Glomerular visceral epithelial cell (primary cell): Measurements from ENCODE around the gene HIRA.
A peak's percentile ranks its signal among the peaks of the same experiment; 100 is the strongest.
"Not testable (repeated sequence)": the region's sequence is repeated elsewhere in the genome, so short reads cannot be mapped to it uniquely, and the experiment has no call there.

Experiments
- DNase-seq: peaks from one replicate; pipeline ENCODE4 v3.0.0-alpha.2; 2016; ENCODE audit errors: extremely low spot score

HIRA gene

DNA sequence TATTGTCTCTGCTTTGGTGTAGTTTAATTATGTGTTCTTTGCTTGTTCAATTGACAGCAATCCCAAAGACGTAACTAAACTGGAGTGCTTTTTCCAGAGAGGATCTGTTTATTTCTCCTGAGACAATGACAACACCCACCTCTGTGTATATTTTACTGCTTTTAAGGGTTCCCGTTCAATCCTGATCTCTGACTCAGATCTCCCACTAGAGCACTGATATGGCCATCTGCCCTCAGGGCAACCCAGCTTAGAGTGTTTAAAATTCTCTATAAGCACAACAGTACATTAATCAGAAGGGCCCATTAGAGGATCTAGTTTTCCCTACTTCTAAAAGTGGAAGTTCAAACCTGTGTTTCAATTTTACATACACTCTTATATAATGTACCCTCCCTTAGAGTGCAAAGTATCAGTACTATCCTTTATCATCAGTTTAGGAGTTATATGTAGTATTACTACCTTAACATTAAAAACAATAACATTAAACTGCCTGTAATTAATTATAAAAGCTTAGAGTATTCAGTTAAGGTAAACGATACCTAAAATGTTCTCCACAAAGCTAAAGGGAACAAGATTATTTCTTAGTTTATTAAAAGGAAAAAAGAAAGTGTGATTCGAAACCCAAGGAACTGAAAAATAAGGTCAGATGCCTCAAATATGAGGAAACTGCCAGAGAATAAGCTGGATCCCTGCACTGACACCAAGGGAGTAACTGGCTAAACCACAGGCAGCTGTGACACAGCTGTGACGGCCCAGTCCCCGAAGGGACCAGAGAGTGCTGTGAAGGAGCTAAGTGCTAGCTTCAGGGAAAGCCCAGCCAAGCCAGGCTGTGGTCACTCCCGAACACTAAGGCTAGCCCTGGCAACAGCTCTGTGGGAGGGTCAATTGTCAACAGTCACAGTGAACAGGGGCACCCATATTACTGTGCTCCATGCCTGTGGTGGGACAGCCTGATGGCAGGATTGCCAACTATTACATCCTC, 32.2 kb upstream of the HIRA start:
- no peak for DNase-seq

DNA sequence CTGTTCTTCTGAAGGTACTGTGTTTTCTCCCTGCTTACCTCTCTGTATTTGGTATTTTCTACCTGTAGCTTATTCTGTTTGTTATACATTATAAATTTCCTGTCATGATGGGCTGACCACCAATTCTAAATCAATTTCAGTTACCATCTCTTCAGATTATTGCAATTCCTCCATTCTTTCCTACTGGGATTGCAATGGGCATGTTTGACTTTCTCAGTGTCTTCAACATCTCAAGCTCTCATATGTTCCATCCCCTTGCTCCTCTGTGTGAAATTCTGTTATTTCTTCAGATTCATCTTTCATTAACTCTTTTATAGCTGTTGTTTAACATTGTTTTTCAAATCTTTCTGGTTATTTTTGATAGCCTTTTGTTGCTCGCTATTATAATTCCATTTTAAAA, 31.5 kb upstream of the HIRA start:
- DNase-seq: no peak

DNA sequence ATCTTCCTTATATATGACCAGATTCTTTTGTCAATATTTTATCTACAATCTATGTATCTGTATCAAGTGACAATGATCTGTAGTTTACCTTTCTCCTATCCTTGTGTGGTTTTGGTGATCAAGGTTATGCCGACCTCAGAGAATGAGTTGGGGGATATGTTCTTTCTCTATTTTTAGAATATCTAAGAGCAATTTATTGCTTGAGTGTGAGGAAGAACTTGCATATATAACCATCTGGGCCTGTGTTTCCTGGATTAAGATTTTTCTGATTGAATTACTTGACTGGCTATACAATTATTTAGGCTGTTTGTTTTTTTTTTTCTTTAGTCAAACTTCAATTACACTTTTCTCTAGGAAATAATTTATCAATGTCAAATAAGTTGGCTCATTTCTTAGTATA, 30.0 kb upstream of the HIRA start:
- no peak for DNase-seq

DNA sequence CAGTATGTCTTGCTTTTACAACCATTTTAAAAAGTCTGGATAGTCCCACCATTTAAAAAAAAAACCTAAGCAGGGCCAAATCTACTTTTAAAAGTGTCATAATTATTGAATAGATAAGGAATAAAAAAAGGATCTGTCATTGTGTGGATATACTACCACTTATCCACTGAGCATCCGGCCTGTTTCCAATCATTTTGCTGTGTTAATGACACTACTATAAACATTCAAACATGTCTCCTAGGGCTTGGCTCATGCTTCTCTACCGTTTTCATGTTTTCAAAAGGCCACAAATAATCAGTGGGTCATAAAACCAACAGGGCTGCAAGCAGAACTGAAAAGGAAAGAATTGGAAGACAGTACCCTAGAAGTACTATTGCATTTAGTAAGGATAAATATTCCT, 28.5 kb upstream of the HIRA start:
- DNase-seq: no peak

DNA sequence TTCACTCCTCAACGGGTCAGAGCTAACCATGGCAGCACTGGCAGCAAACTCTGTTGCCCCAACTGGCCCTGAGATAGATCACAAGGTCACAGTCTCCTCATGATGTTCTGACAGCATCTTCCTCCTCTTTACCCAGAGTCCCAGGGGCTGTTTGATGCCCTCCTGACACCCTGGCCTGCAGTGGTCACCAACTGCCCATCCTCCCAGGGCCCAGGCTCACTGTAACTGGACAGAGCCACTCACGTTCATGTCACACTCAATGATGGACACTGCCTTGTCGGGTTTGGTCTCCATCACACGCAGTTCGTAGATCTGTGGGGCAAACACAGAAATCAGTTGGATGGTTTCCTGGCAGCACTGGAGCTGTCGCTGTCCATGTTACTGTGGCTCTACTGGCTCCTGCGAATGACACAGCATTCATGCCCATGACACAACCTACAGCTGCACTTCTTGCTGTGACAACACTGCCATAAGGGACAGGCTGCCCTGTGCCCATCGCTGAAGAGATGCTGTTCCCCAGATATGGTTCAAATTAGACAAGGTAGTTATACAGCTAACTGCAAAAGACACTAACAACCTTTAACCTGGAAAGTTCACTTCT, 26.4 kb upstream of the HIRA start:
- no peak for DNase-seq

DNA sequence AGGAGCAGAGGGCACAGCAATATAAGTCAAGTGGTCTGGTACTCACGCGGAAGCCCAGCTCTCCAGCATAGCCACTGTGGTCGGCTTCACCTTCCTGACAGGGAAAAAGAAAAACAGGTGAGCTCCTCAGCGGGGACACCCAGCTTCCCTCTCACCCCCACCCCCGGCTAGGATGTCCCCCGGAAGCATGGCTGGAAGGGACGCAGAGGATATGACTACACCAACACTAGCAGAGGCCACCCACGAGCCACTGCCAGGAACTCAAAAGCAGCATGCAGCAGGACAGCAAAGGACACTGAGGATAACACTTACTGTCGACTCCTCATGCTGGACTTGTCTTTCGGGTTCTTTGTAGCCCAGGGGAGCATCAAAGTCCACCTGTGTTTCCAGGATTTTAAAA, 25.0 kb upstream of the HIRA start:
- DNase-seq: no peak

DNA sequence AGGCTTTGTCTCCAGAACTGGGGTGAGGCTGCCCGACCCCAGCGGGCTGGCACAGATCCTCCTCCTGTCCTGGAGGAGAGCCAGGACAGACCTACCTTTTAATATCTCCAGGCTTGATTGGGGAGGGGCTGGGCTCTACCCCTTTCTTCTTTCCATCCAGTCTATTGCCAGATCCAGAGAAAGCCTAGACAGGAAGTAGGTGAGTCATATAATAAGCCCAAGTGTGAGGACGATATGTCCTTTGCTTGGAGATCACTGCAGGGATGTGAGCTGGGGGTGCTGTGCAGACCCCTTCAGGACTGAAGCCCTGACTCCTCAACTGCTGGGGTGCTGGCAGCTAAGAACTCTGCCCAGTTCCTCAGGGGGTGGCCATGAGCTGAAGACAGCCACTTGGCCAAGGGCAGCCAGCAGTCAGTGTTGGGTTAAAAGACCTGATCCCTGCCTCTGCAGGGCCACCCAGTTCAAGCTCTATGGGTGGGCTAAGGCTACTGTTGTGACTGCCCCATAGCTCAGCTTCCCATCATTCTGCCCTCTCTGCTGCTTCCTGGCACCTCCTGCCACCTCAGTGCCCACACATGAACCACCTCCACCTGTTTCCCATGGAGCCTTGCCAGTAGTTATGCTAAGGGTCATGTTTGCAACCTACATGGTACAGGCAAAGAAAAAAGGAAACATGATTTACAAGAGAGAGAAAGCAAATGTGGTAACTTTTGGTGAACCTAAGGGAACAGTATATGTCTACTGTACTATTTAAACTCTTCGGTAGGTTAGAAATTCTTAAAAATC, 24.2 kb upstream of the HIRA start:
- no peak for DNase-seq

DNA sequence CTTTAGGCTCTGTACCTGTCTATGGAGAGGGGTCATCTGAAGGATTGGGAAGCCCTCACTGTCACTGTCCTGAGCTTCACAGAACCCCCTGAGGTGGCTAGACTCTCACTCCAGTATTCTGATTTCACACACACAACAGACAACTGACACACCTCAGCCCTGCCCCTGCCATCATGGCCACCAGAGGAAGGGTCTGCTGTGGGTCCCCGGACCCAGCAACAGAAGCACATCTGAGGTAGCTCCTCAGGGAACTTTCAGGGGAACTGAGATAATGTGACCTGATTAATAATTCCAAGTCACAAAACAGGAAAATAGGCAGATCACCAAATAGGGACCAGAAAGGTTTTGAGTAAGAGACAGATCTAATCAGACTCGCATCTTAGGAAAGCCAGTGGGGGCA, 23.5 kb upstream of the HIRA start:
- no peak for DNase-seq

DNA sequence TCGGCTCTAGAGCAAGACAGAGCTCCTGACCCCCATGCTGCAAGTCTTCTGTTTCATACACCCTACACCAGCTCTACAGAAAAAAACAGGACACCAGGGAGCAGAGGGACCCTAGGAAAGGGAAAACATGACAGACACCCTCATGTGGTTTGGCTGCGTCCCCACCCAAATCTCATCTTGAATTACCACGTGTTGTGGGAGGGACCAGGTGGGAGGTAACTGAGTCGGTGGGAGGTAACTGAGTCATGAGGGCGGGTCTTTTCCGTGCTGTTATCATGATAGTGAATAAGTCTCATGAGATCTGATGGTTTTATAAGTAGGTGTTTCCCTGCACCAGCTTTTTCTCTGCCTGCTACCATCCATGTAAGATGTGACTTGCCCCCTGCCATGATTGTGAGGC, 22.6 kb upstream of the HIRA start:
- DNase-seq: no peak

DNA sequence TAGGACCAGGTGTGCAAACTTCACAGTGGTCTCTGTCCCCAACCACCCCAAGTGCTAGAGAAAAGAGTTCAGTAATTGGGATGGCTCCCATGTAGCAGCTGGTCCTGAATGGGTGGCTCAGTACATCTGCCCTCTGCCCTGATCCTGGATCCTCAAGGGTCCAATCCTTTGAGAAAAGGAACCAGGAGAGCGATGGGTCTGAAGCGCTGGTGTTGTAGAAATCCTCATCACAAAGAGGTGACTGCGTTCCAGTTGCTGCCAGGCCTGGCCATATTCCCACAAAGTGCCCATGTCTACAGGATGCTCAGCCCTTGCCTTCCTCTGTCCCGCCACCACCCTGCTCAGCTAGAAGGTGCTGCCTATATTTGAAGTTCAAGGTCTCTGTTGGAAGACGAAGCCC, 22.2 kb upstream of the HIRA start:
- DNase-seq: no peak

DNA sequence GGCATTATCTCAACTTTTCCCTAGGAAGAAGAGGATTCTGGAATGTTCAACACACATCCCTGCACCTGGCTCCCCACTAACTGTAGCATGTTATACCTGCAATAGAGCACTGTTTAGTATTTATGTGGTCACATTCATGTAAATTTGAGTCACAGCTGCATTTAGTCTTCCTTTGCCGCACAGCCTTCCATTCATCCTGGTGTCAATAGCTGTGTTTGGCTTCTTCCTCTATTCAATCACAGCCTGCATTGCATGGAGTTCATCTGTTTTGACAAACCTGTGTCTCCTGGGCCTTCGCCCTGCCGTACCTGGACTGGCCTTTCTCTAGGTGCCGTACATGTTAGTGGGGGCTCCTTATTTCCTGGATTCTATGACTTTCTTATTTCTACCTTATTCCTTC, 20.0 kb upstream of the HIRA start:
- DNase-seq: no peak

DNA sequence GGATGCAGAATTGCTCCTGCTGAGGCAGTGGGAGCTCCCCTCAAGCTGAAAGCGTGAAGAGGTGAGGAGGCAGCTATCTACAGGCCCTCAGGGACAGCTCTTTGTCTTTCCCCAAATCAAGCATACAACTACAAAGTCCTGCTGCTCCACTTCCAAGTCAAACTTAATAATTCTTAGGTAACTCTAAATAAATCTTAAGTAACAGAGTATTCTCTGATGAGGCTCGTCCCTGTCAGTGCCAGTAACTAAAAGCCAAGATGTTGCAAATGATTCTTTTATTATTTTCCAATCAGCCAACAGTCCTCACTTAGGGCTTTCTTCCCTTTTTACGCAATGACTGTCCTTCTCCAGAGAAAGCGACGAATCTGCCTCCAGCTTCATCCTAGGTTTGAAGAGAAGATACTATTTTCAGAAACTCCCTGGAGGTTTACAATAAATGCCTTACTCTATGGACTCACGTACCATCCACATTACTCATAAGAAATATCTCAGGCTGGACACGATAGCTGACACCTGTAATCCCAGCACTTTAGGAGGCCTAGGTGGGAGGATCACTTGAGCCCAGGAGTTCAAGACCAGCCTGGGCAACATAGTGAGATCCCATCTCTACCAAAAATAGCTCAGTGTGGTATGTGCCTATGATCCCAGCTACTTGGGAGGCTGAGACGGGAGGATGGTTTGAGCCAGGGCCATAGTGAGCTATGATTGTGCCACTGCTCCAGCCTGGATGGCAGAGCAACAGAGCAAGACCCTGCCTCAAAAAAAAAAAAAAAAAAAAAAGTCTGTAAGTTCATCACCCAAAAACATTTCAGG, 19.0 kb upstream of the HIRA start:
- DNase-seq: no peak

DNA sequence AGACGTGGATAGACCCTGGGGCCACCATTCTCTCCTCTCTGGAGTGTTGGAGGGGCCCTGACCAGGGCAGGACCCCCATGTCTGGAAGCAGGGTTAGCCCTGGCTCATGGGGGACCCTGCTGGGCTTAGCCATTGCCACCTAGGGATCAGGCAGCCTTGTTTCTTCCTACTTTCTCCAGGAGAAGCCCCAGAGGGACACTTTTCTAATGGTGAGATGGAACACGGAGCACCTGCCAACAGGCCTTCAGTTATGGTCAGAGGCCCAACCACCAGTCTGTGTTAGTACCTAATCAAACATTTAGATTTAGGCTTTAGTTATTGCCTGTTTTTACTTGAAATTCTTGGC, 17.9 kb upstream of the HIRA start:
- no peak for DNase-seq

DNA sequence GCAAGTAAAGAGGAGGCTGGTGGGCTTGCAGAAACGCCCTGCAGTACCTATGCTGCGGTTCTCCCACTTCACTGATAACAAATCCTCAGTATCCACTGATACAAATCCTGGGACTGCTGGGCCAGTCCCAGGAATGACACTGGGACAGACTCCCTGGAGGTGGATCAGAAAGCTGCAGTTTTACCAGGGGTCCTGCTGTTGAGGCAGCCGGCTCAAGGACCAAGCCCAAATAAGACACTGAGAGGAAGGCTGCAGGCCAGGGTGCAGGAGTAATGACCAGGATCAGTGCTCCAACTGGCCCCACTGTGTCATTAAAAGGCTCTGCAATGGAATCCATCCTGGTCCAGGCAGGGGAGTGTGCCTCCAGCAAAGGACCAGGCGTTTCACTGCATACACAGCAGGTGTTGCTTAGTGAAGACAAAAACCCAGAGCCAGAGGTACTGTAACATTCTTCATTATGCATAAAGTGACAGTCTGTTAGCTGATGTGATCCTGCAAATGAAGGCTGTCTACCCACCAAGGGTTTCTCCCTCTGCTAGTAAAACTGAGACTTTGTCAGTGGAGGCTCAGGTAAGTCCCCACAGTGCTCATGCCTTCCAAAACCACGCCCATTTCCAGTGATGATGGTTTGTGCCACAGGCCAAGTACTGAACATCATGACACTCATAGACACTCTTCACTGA, 17.3 kb upstream of the HIRA start:
- DNase-seq: no peak

DNA sequence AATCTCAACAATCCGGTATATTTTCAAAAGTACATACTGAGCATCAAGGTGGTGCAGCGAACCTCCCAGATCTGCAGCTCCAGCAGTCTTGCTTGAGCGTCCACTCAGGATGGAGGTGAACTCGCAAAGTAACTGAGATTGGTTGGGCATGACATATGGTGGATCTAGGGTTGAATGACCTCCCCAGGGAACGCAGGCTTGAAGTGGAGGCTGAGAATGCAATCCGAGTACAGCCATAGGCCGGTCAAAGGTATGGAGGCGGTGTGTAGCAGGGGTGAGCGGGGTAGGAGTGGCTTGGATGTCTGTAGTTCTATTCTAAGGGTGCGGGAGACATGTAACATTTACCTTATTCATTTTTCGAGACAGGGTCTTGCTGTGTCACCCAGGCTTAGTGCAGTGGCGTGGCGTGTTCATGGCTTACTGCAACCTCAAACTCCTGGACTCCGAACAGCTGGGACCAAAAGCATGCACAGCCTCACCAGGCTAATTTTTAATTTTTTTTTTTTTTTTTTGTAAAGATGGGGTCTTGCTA, 16.6 kb upstream of the HIRA start:
- peak; percentile 50 for DNase-seq

DNA sequence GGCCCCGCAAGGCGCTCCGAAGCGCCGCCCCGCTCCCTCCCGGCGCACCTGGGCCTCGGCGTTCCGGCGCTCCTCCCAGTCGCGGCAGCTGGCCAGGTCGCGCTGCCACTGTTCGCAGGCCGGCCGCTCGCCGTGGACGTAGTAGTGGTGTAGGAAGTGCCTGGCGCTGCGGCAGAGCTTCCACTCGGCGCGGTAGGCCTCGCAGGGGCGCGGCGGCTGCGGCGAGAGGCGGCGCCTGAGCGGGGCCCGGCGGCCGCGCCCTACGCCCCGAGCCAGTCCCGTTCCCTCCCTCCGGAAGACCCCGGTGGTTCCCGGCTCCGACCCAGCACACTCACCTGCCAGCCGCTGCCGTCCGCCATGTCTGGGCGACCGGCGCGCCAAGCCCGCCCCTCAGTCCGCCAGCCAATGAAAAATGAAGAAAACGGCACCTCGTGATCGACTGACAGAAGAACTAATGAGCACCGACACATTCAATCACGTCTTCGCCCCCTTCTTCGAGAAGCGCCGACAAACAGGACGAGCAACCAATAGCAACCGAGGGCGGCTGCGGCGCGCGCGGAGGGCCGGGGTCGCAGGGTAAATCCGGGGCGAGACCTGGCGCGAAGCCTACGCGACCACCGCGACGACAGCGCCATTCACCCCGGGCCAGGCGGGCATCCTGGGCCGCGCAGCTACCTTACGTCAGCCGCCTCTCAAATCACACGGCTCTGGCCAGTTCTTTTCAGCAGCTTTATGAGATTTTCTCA, 16.0 kb upstream of the HIRA start, which contains the start of gene C22orf39:
C22orf39 (minus strand) TSS at position 382 of the 746 bp plus-strand sequence; CDS start at position 359, 23 bp downstream.
- DNase-seq: peak; percentile 89

DNA sequence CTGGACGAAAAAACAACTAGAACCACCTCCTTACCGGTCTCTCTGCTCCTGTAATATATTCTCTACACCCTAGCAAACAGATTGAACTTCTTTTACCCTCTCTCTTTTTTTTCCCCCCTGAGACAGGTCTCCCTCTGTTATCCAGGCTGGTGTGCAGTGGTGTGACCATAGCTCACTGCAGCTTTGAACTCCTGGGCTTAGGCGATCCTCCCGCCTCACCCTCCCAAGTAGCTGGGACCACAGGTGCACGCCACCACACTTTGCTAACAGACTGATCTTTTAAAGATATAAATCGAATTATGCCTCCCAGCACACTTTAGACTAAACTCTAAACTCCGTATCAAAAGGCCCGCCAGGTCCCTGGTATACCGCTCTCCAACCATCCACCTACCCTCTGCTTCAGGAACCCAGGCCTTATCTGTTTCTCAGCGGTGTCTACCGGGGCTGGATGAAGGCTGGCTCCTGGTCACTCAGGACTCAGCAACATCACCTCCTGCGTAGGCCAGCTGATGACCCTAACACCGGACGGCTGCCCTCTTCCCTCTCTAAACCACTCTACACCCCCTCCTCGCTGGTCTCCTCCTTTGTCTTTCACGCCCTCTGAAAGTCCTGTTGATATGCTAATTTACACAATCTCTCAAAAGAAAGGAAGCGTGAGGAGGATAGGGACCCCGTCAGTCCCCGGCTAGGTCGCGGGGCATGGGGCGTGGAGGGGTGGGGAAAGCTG, 15.2 kb upstream of the HIRA start:
- no peak for DNase-seq

DNA sequence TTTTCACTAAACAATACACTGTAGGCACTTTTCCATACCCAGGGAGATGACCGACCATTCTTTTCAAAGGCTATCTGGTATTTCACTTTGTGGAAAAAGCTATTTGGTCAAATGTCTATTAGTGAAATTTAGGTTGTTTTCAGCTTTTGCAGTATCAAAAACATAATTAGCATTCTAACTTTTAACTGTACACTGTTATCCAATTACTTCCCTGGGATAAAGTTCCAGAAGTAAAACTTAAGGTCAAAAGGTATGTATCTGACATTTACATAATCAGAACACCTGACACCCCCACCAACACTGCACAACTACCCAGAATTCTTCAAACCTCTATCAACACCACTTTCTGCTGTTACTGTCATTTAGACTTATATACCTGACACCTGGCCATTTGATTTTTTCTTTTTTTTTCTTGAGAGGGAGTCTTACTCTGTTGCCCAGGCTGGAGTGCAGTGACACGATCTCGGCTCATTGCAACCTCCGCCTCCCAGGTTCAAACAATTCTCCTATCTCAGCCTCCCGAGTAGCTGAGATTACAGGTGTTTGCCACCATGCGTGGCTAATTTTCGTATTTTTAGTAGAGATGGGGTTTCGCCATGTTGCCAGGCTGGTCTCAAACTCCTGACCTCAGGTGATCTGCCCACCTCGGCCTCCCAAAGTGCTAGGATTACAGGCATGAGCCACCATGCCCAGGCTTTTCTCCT, 13.9 kb upstream of the HIRA start:
- not testable (repeated sequence) for DNase-seq
